Endodermal cell (in vitro differentiated cells): ENCODE data around the gene COL20A1. TPM values are rescaled to one million over a fixed set of nuclear protein-coding genes. Genes with fewer than 3 reads are reported as not detected.

Experiments used
- DNase-seq: peaks from one replicate; pipeline ENCODE4 v3.0.0-alpha.2; 2017
- H3K27ac ChIP-seq: 2 replicates; pipeline ENCODE4 v1.5.1; 2013; ENCODE audit warnings: mild to moderate bottlenecking, low read depth, low read length, moderate library complexity
- H3K27me3 ChIP-seq: 2 replicates; pipeline ENCODE4 v1.6.1; 2013; ENCODE audit warnings: mild to moderate bottlenecking, low read length, moderate library complexity; ENCODE audit not compliant: insufficient read depth, control insufficient read depth, poor library complexity, severe bottlenecking
- H3K36me3 ChIP-seq: 2 replicates; pipeline ENCODE4 v1.7.0; 2013; ENCODE audit warnings: mild to moderate bottlenecking, low read length, moderate library complexity; ENCODE audit not compliant: control insufficient read depth, insufficient read depth
- H3K4me1 ChIP-seq: one replicate; pipeline ENCODE4 v1.7.0; 2013; ENCODE audit warnings: low read length; ENCODE audit not compliant: control insufficient read depth, insufficient read depth
- H3K4me3 ChIP-seq: 2 replicates; pipeline ENCODE4 v1.5.1; 2013; ENCODE audit warnings: mild to moderate bottlenecking, low read length, moderate library complexity
- H3K9ac ChIP-seq: 2 replicates; pipeline ENCODE4 v1.6.1; 2013; ENCODE audit warnings: mild to moderate bottlenecking, low read length, moderate library complexity; ENCODE audit not compliant: poor library complexity, severe bottlenecking; ENCODE audit errors: extremely low read depth
- H3K9me3 ChIP-seq: 2 replicates; pipeline ENCODE4 v1.6.1; 2013; ENCODE audit warnings: mild to moderate bottlenecking, low read length, moderate library complexity; ENCODE audit not compliant: control insufficient read depth
- H3K27ac Mint-ChIP-seq: 2 replicates; pipeline ENCODE4 v1.8.0; 2020; ENCODE audit warnings: mixed read lengths
- H3K27me3 Mint-ChIP-seq: 2 replicates; pipeline ENCODE4 v1.8.0; 2021; ENCODE audit warnings: mild to moderate bottlenecking, mixed read lengths; ENCODE audit not compliant: insufficient read depth
- H3K36me3 Mint-ChIP-seq: 2 replicates; pipeline ENCODE4 v1.8.0; 2020; ENCODE audit warnings: low read depth, mixed read lengths
- H3K4me1 Mint-ChIP-seq: 2 replicates; pipeline ENCODE4 v1.8.0; 2020; ENCODE audit warnings: mixed read lengths
- H3K4me3 Mint-ChIP-seq: 2 replicates; pipeline ENCODE4 v1.8.0; 2020; ENCODE audit warnings: mild to moderate bottlenecking, moderate library complexity, mixed read lengths
- H3K9me3 Mint-ChIP-seq: 2 replicates; pipeline ENCODE4 v1.8.0; 2020; ENCODE audit warnings: mild to moderate bottlenecking, mixed read lengths
- CTCF ChIP-seq: fragments of 200-600 bp; sonication (generic); conservative IDR thresholded peaks from 2 replicates; pipeline ENCODE4 v1.5.0; 2021; ENCODE audit warnings: antibody characterized with exemption, mild to moderate bottlenecking
- WGBS, 2 experiments: methylation state at CpG; one replicate each; pipeline versions ENCODE4 v1.1.5 to v1.1.7; 2013; ENCODE audit warnings: missing lambda C conversion rate in 2 of 2, mixed read lengths in 1 of 2; ENCODE audit not compliant: insufficient coverage in 1 of 2, insufficient read length in 1 of 2; 5-methylcytosine and 5-hydroxymethylcytosine counted together
- total RNA-seq, 2 donors: library from RNA; stranded (reverse); fragmentation: NEBNext Ultra II Directional in 1 of 2; extraction: Animal tissue kit (Norgen Biotek cat#: 25700) in 1 of 2; gene quantifications; 2 replicates in 1 of 2; 3 replicates in 1 of 2; pipeline ENCODE4 v1.2.1, GENCODE V29; 2021

The COL20A1 gene
- total RNA-seq, 2 donors from 2014 or later: 0.44 TPM; not detected in 1

DNA sequence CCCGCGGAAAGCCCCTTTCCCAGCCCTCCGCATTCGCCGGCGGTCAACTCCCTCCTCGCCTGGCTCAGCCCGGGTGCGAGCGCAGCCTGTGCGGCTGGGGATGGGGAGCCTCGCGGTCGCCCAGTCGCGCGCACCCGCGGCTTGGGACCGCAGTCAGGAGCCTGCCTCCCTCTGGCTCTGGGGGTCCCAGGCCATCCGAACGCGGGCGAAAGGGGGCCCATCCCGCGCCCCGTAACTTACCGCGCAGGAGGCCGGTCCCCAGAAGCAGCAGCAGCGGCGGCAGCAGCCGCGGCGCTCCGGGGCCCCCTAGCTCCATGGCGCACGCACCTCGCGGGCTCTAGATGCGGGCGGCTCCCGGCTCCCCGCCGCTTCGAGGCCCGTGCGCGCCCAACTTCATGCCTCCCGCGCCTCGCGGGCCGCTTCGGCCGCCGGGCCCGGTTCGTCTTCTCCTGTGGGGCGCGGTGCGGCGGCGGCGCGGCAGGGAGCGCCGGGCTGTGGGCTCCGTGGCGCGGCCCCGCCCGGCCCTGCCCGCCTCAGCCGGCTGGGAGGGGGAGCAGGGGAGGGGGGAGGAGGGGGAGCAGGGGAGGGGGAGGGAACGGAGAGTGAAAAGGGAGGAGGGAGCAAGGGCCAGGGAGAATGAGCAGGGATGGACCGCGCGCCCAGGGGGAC lies 68.0 kb downstream of the COL20A1 start, which contains the start of gene CHRNA4:
TSS of gene CHRNA4 (minus strand) at position 500 of the 669 bp plus-strand sequence. CDS start at position 316, 184 bp downstream.
- TF ChIP-seq CTCF: no peak
- H3K9me3 ChIP-seq: no peaks in the 10 kb centered on the region
- Mint-ChIP-seq H3K9me3 (no peaks in the 10 kb centered on the region), H3K4me1 (peaks cover 8% of the 10 kb centered on the region), H3K27me3 (peaks cover 20% of the 10 kb centered on the region), H3K27ac (no peak within 1 kb of the TSS), H3K4me3 (no peak within 1 kb of the TSS), H3K36me3 (no peaks in the 10 kb centered on the region)
- peak; percentile 72 for DNase-seq
- peaks cover 28% of the 10 kb centered on the region for H3K27me3 ChIP-seq
- 1 to 3% methylated on average over 19 to 69 of the region's 79 CpGs for WGBS, 2 experiments
- H3K4me1 ChIP-seq: no peaks in the 10 kb centered on the region
- H3K27ac ChIP-seq: no peak within 1 kb of the TSS
- H3K4me3 ChIP-seq: no peak within 1 kb of the TSS
- no peak within 1 kb of the TSS for H3K9ac ChIP-seq
- no peaks in the 10 kb centered on the region for H3K36me3 ChIP-seq

- H3K36me3 ChIP-seq: no peaks in the 10 kb centered on the region
- H3K27me3 ChIP-seq: peaks cover 28% of the 10 kb centered on the region
- H3K9me3 Mint-ChIP-seq: no peaks in the 10 kb centered on the region
- H3K4me1 Mint-ChIP-seq: peaks cover 8% of the 10 kb centered on the region
- WGBS, 2 experiments: 19 to 25% methylated on average over 21 to 50 of the region's 50 CpGs
- no peak overlapping the region for H3K27ac ChIP-seq
- TF ChIP-seq CTCF: no peak
- H3K4me3 ChIP-seq: no peak overlapping the region
- H3K9me3 ChIP-seq: no peaks in the 10 kb centered on the region
- H3K36me3 Mint-ChIP-seq: no peaks in the 10 kb centered on the region
- peak; percentile 77 for DNase-seq
- no peaks in the 10 kb centered on the region for H3K4me1 ChIP-seq
- no peak overlapping the region for H3K27ac Mint-ChIP-seq
- H3K9ac ChIP-seq: no peak overlapping the region
- H3K27me3 Mint-ChIP-seq: peaks cover 20% of the 10 kb centered on the region
- no peak overlapping the region for H3K4me3 Mint-ChIP-seq
These were observed 68.8 kb downstream of the COL20A1 start for GRCh38 chr20:63361519-63362435.

- no peak overlapping the region for H3K9ac ChIP-seq
- H3K27me3 ChIP-seq: peaks cover 28% of the 10 kb centered on the region
- H3K27ac ChIP-seq: no peak overlapping the region
- H3K4me3 ChIP-seq: no peak overlapping the region
- Mint-ChIP-seq H3K27ac (no peak overlapping the region), H3K27me3 (peaks cover 20% of the 10 kb centered on the region), H3K4me1 (peaks cover 8% of the 10 kb centered on the region), H3K36me3 (no peaks in the 10 kb centered on the region), H3K9me3 (no peaks in the 10 kb centered on the region), H3K4me3 (no peak overlapping the region)
- no peaks in the 10 kb centered on the region for H3K4me1 ChIP-seq
- peak; percentile 44 for TF ChIP-seq CTCF
- no peaks in the 10 kb centered on the region for H3K9me3 ChIP-seq
- DNase-seq: no peak
- H3K36me3 ChIP-seq: no peaks in the 10 kb centered on the region
- 80 to 81% methylated on average over 16 of the region's 16 CpGs for whole genome bisulfite sequencing, 2 experiments
These were observed 69.5 kb downstream of the COL20A1 start for GRCh38 chr20:63362436-63363009.
